Measurements from ENCODE around the gene C20orf141. TPM values are rescaled to one million over a fixed set of nuclear protein-coding genes. Genes with fewer than 3 reads are reported as not detected.
A peak's percentile ranks its signal among the peaks of the same experiment; 100 is the strongest.

The C20orf141 gene
- total and polyA plus RNA-seq, 2 of the 4 experiments (the other 2 are of a cell fraction), result 0.36 to 0.91 TPM

- TF ChIP-seq RFX5 (IDR thresholded peaks at IDR 0.05; ENCODE audit: low read depth, low read length) (no peak), RCOR1 (IDR thresholded peaks at IDR 0.05; ENCODE audit: insufficient replicate concordance, low read length) (peak; percentile 15)
Observed at GRCh38 chr20:2820084-2820895, 5.5 kb downstream of the C20orf141 start (continued).

DNA sequence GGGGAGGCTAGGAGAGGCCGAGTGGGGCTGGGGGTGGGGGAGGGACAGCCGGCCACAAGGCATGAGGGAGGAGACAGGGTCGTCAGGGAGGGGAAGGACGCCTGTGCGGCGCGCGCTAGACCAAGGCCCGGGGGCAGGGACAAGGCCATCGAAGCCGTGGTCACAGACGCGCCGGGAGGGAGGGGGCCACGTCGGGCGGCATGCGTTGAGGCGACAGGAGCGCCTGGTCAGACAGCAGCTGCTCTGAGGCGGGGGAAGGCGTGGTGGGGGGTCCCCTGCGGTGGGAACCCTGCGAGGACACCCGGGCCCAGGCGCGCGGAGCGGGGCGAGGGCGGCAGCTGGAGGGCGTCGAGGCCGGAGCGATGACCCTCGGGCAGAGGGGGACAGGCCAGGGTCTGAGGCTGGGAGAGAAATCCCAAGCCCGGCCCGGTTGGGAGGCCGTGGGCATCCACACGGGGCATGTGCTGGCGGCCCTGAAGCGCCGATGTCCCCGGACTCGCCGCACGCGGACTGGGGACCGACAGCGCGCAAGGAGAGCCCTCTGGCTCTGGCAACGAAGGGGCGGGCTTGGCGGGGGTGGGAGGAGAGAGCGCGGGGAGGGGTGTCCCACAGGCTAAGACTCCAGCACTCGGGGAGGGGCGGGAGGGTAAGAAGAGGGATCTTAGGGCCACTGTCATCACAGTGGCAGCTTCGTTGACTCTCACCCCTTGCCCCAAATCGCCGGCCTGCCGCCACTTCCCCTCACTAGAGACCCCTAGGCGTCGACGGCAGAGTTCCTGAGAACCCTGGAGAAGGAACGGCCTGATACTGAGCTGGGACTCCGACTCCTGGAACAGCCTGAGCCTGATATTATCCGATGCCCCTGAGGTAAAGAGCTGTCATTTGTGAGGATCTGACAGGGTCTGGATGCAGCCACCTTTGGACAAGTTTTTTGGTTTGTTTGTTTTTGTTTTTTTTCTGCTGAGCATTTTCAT is 6.4 kb downstream of the C20orf141 start:
- Histone ChIP-seq H3K79me1 (ENCODE audit: low read depth in 1 of 2, low read length in 2 of 2) (no peaks in the 10 kb centered on the region), H2AK5ac (ENCODE audit: low read depth, low read length) (peak overlapping the region; percentile 69), H3K23ac (ENCODE audit: low read depth, low read length) (no peak overlapping the region), H2AFZ (replicated peaks; ENCODE audit: low read length, poor library complexity) (peak overlapping the region; percentile 91), H3K27ac (ENCODE audit: insufficient read depth, low read length) (peak overlapping the region; percentile 99), H3K9me1 (ENCODE audit: insufficient read depth, low read length) (peaks cover 12% of the 10 kb centered on the region), H4K5ac (ENCODE audit: low read depth, low read length) (peak overlapping the region; percentile 86; the same call in 1 of the 2 replicates), H2BK20ac (ENCODE audit: low read depth, low read length) (no peak overlapping the region; the same call in 1 of the 2 replicates), H3K4ac (ENCODE audit: low read depth, low read length) (peak overlapping the region; percentile 69), H3K4me2 (ENCODE audit: low read depth, low read length) (no peak overlapping the region), H3K4me1 (ENCODE audit: control insufficient read depth, insufficient read depth, low read length) (peaks cover 27% of the 10 kb centered on the region), H3K9ac (ENCODE audit: low read depth, low read length) (no peak overlapping the region; the same call in 1 of the 2 replicates), H2AK9ac (replicated peaks; ENCODE audit: low read depth, low read length, poor library complexity) (peak overlapping the region; percentile 85), H2BK120ac (ENCODE audit: low read depth, low read length) (peak overlapping the region; percentile 86), H3K14ac (replicated peaks; ENCODE audit: low read depth, low read length) (no peak overlapping the region), H3K56ac (ENCODE audit: extremely low read depth, insufficient read depth, low read length) (no peak overlapping the region), H4K91ac (ENCODE audit: insufficient read depth, low read depth, low read length) (peak overlapping the region; percentile 91), H3K18ac (ENCODE audit: low read depth, low read length) (peak overlapping the region; percentile 91; the same call in 1 of the 2 replicates), H4K8ac (ENCODE audit: low read depth in 2 of 2, low read length in 2 of 2) (peak overlapping the region; percentile 94 to 95; a peak in 2 of 4 replicates), H3K27me3 (ENCODE audit: control insufficient read depth, insufficient read depth, low read length) (no peaks in the 10 kb centered on the region), H4K20me1 (ENCODE audit: insufficient read depth, low read length) (no peaks in the 10 kb centered on the region), H2BK5ac (ENCODE audit: low read depth, low read length, poor library complexity, severe bottlenecking) (peak overlapping the region; percentile 10), H3K4me3 (ENCODE audit: insufficient read depth, low read depth, low read length) (no peak overlapping the region), H3K9me3 (ENCODE audit: control insufficient read depth, insufficient read depth, low read length) (no peaks in the 10 kb centered on the region), H2BK15ac (ENCODE audit: low read depth, low read length) (peak overlapping the region; percentile 45; the same call in 1 of the 3 replicates), H3K36me3 (ENCODE audit: control insufficient read depth, insufficient read depth, low read length) (no peaks in the 10 kb centered on the region)
- dilution Hi-C loops (cut with HindIII; ENCODE audit: low sequenced_read_pairs, unreplicated experiment), result no loop called here
- DNase-seq (no peak), ATAC-seq (ENCODE audit: low read depth) (no peak)
- 42% methylated on average over 24 of the region's 68 CpGs; no CpG with 5 or more reads in 1 of the 2 experiments for WGBS, 2 experiments (ENCODE audit: extremely low coverage in 2 of 2, insufficient read length in 1 of 2)
- BruUV-seq (replicated peaks), result no TSS peak
- ChIA-PET CTCF (no interaction called here), POLR2A (ENCODE audit: unreplicated experiment) (no interaction called here)
- intact Hi-C loops (cut with micrococcal nuclease), result no loop called here
- in situ Hi-C loops (cut with MboI; ENCODE audit: low sequenced_read_pairs), result loop anchor here (25.0 kb wide), 1 partner anchor 709 kb away; the partner anchor contains the start of gene STK35
- TF ChIP-seq FOS (IDR thresholded peaks at IDR 0.05; ENCODE audit: low read depth, low read length), result no peak
- TF ChIP-seq MAZ (IDR thresholded peaks at IDR 0.05; ENCODE audit: borderline replicate concordance, low read depth, low read length), result no peak
- TF ChIP-seq, protein P1, sequence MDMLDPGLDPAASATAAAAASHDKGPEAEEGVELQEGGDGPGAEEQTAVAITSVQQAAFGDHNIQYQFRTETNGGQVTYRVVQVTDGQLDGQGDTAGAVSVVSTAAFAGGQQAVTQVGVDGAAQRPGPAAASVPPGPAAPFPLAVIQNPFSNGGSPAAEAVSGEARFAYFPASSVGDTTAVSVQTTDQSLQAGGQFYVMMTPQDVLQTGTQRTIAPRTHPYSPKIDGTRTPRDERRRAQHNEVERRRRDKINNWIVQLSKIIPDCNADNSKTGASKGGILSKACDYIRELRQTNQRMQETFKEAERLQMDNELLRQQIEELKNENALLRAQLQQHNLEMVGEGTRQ (IDR thresholded peaks at IDR 0.05; ENCODE audit: low read depth, low read length), result no peak
- TF ChIP-seq CHD1 (IDR thresholded peaks at IDR 0.05; ENCODE audit: low read depth, low read length), result no peak
- no peak for TF ChIP-seq SMC3 (IDR thresholded peaks at IDR 0.05; ENCODE audit: low read depth, low read length)
- no peak for TF ChIP-seq CEBPB (IDR thresholded peaks at IDR 0.05; ENCODE audit: low read depth, low read length)
- TF ChIP-seq ELK1 (IDR thresholded peaks at IDR 0.05; ENCODE audit: borderline replicate concordance, low read depth, low read length), result no peak
- TF ChIP-seq NFE2L2 (IDR thresholded peaks at IDR 0.05; ENCODE audit: low read depth, low read length), result no peak
- TF ChIP-seq RCOR1 (IDR thresholded peaks at IDR 0.05; ENCODE audit: insufficient replicate concordance, low read length), result no peak
- no peak for TF ChIP-seq RAD21 (IDR thresholded peaks at IDR 0.05; ENCODE audit: low read length)
